Left lung (tissue), 10 donors: Measurements from ENCODE around the gene NPL. TPM values are rescaled to one million over a fixed set of nuclear protein-coding genes. Genes with fewer than 3 reads are reported as not detected.

Experiments
- ATAC-seq: fragments of 200-7000 bp; cut with Tn5 transposase; one replicate; pipeline ENCODE4 v1.9.1; 2020; ENCODE audit warnings: moderate library complexity
- DNase-seq, 4 donors: peaks; one replicate each; pipeline ENCODE4 v3.0.0-alpha.2; 2013 to 2020
- H3K27ac ChIP-seq, 2 donors: fragments of 200-600 bp; sonication (generic) in 1 of 2; one replicate each; pipeline versions ENCODE4 v1.5.0 to v1.8.0; 2020 to 2021
- H3K27me3 ChIP-seq, 2 donors: fragments of 200-600 bp; sonication (generic) in 1 of 2; one replicate each; pipeline versions ENCODE4 v1.5.0 to v1.8.0; 2020 to 2021
- H3K36me3 ChIP-seq, 2 donors: fragments of 200-600 bp; sonication (generic) in 1 of 2; one replicate each; pipeline versions ENCODE4 v1.5.0 to v1.8.0; 2020 to 2021
- H3K4me1 ChIP-seq, 2 donors: fragments of 200-600 bp; one replicate each; pipeline ENCODE4 v1.8.0; 2021
- H3K4me3 ChIP-seq, 2 donors: fragments of 200-600 bp; sonication (generic) in 1 of 2; one replicate each; pipeline versions ENCODE4 v1.5.0 to v1.8.0; 2020 to 2021; ENCODE audit warnings: mild to moderate bottlenecking in 1 of 2
- H3K9me3 ChIP-seq, 2 donors: fragments of 200-600 bp; sonication (generic) in 1 of 2; one replicate each; pipeline versions ENCODE4 v1.5.0 to v1.8.0; 2020 to 2021
- intact Hi-C, 2 donors: fragments of 100-400 bp; cut with DNase I; formaldehyde crosslinking; loops; one replicate each; pipeline versions ENCODE4 v1.11.2 to v1.14.2; 2022
- polyA plus RNA-seq, 6 donors: library from polyadenylated mRNA; unstranded; fragments of 120-200 nt; gene quantifications; one replicate each; pipeline ENCODE4 v1.2.1, GENCODE V29; 2013; ENCODE audit not compliant: insufficient read length in 6 of 6
- total RNA-seq, 2 donors: library from RNA; stranded (reverse); fragmentation: NEBNext Ultra II Directional; extraction: Animal tissue kit (Norgen Biotek cat#: 25700); gene quantifications; one replicate each; pipeline ENCODE4 v1.2.1, GENCODE V29; 2021
- TF ChIP-seq, protein P1 (sequence below), 2 donors: fragments of 200-600 bp; sonication (generic) in 1 of 2; IDR thresholded peaks; one replicate each; pipeline versions ENCODE4 v1.5.0 to v1.8.0; 2021; ENCODE audit warnings: antibody characterized with exemption in 2 of 2
- donor health status: DM: no; HTN: yes; CAD: no.
- donor health status: DM: no; HTN: no; CAD: no.

NPL gene
- total and polyA plus RNA-seq, 8 donors, result 6.4 to 73.5 (median 8.6) TPM

DNA sequence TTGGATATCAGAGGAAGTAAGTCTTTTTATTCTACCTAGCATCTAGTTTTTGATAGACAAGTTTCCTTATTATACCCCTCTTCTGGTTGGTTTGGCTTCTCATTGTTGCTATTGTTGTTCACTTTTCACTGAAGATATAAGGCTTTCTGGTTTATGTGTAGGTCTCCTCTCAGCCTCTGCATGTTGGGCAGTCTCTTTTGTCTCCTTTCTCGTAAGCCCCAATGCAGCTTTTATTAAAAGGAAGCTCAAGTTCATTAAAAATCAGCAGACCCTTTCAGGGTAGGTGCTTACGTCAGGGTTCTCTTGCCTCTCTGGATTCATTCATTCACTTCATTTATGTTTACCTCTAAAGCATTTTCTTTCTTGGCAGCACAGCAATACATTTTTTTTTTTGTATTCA, 44.8 kb downstream of the NPL start:
- Histone ChIP-seq H3K4me1 (peaks cover 0 to 7% of the 10 kb centered on the region in 2 donors), H3K27me3 (no peaks in the 10 kb centered on the region), H3K36me3 (peaks cover 0 to 23% of the 10 kb centered on the region in 2 donors), H3K4me3 (no peak overlapping the region), H3K27ac (no peak overlapping the region), H3K9me3 (no peaks in the 10 kb centered on the region)
- ATAC-seq (no peak), DNase-seq (no peak)
- intact Hi-C loops, result no loop called here
- TF ChIP-seq, protein P1, sequence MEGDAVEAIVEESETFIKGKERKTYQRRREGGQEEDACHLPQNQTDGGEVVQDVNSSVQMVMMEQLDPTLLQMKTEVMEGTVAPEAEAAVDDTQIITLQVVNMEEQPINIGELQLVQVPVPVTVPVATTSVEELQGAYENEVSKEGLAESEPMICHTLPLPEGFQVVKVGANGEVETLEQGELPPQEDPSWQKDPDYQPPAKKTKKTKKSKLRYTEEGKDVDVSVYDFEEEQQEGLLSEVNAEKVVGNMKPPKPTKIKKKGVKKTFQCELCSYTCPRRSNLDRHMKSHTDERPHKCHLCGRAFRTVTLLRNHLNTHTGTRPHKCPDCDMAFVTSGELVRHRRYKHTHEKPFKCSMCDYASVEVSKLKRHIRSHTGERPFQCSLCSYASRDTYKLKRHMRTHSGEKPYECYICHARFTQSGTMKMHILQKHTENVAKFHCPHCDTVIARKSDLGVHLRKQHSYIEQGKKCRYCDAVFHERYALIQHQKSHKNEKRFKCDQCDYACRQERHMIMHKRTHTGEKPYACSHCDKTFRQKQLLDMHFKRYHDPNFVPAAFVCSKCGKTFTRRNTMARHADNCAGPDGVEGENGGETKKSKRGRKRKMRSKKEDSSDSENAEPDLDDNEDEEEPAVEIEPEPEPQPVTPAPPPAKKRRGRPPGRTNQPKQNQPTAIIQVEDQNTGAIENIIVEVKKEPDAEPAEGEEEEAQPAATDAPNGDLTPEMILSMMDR (IDR thresholded peaks at IDR 0.05), result no peak

DNA sequence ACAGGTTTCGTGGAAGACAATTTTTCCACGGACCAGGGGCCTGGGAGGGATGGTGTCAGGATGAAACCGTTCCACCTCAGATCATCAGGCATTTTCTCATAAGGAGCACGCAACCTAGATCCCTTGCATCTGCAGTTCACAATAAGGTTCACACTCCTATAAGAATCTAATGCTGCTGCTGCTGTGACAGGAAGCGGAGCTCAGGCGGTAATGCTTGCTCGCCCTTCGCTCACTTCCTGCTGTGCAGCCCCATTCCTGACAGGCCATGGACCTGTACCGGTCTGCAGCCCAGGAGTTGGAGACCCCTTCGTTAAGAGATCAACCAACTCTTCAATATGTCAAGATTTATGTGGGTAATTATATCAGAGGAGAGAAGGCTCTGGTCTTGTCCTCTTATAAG, 46.2 kb downstream of the NPL start:
- H3K4me1 ChIP-seq, result peaks cover 5 to 16% of the 10 kb centered on the region in 2 donors
- peaks cover 0 to 8% of the 10 kb centered on the region in 2 donors for H3K36me3 ChIP-seq
- no peak overlapping the region for H3K27ac ChIP-seq
- ATAC-seq (no peak), DNase-seq (no peak)
- TF ChIP-seq, protein P1 (IDR thresholded peaks at IDR 0.05), result no peak
- no peak overlapping the region for H3K4me3 ChIP-seq
- intact Hi-C loops, result no loop called here
- no peaks in the 10 kb centered on the region for H3K9me3 ChIP-seq
- no peaks in the 10 kb centered on the region for H3K27me3 ChIP-seq

DNA sequence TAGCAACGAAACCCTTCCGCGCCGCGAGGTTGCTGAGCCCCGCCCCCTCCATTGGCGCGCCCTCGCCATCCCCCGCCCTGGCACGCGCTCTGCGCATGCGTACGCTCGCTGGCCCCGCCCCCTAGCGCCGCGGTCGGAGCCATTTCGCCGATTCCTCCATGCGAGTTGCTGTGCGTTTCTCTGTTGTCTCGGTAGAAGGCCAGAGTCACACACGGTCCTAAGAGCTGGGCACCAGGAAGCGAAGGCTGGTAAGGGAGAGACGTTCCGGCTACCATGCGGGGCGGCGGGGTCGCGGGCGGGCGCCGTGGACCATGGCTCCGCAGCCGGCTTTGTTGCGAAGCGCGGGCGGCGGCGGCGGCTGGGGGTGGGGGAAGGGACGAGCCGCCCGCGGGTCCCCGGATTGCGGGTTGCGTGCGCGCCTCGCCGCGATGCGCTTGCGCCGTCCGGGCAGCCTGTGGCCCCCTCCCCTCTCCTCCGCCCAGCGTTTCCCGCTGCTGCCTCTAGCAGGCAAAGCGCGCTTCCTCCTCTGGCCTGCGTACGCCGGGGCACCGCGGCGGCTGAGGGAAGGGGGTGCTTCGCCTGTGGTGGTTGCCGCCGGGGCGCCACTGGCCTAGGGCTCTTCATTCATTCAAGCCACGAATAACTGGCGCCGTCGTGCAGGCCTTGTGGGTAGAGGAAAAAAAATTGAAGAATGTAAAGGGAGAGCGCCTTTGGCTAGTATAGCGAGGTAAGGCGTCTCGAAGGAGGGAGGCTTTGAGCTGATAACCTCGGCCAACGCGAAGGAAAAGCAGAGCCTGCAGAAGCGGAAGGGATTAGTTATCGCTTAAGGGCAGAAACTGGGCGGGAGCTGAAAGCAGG, 49.9 kb downstream of the NPL start, which contains the start of gene DHX9:
Gene DHX9, plus strand, starts transcription at position 139 of the 858 bp plus-strand sequence. CDS start 3,220 bp downstream, outside the sequence.
- H3K36me3 ChIP-seq, result peaks cover 0 to 20% of the 10 kb centered on the region in 2 donors
- peaks cover 25 to 42% of the 10 kb centered on the region in 2 donors for H3K4me1 ChIP-seq
- no peaks in the 10 kb centered on the region for H3K27me3 ChIP-seq
- ATAC-seq, result peak; percentile 93
- H3K4me3 ChIP-seq, result peak within 1 kb of the TSS; percentile 78 to 82
- TF ChIP-seq, protein P1 (IDR thresholded peaks at IDR 0.05), result peak in 1 of 2 donors; percentile 37
- DNase-seq, result peak; percentile 94 to 98 (median 94)
- H3K9me3 ChIP-seq, result no peaks in the 10 kb centered on the region
- intact Hi-C loops, result no loop called here
- peak within 1 kb of the TSS; percentile 92 to 94 for H3K27ac ChIP-seq

DNA sequence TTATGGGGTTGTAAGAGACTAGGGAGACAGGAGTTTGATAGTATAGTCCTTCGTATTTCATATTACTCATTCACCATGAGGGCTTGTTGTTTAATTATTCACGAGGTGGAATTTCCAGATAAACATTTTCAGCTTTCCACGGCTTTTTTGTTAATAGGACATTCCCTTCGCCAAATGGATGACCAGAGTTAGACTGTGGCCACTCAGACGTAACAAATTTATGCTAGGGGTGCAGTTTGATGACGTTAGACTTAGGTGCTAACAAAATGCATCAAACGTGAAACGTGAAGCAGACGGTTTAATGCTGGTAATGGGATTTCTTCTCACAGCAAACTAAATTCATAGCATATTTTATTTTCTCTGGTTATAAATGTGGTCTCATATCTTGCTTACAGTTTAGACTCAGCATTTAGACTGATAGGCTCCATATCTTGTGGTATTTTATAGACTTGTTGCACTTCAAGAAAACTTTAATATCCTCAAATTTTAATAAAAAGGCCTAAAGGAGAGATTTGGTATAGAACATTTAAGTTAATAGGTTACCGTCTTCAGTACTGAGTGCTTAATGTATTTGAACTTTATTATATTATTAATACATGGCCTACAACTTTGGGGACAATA, 51.9 kb downstream of the NPL start:
- Histone ChIP-seq H3K27me3 (no peaks in the 10 kb centered on the region), H3K4me1 (peaks cover 25 to 42% of the 10 kb centered on the region in 2 donors), H3K4me3 (peak overlapping the region; percentile 78 to 82), H3K9me3 (no peaks in the 10 kb centered on the region), H3K36me3 (peaks cover 0 to 40% of the 10 kb centered on the region in 2 donors), H3K27ac (no peak overlapping the region)
- intact Hi-C loops, result no loop called here
- ATAC-seq, result no peak
- no peak for DNase-seq
- TF ChIP-seq, protein P1 (IDR thresholded peaks at IDR 0.05), result no peak

DNA sequence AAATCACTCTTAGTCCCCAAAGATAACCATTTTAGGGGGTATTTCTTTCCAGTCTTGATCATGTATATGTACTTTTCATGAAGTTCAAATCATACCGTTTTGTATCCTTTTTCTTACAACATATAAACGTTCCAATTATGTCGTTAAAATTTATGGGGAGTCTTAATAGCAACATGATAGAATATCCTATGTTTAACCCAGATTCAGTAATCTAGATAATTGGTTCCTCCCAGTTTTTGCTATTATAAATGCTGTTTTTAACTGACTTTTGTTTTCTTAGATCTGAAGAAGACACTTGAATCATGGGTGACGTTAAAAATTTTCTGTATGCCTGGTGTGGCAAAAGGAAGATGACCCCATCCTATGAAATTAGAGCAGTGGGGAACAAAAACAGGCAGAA, 52.7 kb downstream of the NPL start:
- no peak overlapping the region for H3K27ac ChIP-seq
- peaks cover 25 to 42% of the 10 kb centered on the region in 2 donors for H3K4me1 ChIP-seq
- H3K27me3 ChIP-seq, result no peaks in the 10 kb centered on the region
- H3K9me3 ChIP-seq, result no peaks in the 10 kb centered on the region
- DNase-seq (no peak), ATAC-seq (no peak)
- intact Hi-C loops, result no loop called here
- H3K36me3 ChIP-seq, result peaks cover 0 to 47% of the 10 kb centered on the region in 2 donors
- TF ChIP-seq, protein P1 (IDR thresholded peaks at IDR 0.05), result no peak
- no peak overlapping the region for H3K4me3 ChIP-seq
